Stimulated activated CD8-positive, alpha-beta memory T cell treated with anti-CD3 and anti-CD28 coated beads, Interleukin-12 subunit alpha, Interleukin-12 subunit beta, amount 100 ng/mL, for 1 hour (primary cell): ENCODE results near the gene AGRN.
"Not testable (repeated sequence)": the region's sequence is repeated elsewhere in the genome, so short reads cannot be mapped to it uniquely, and the experiment has no call there.

Source experiments
- DNase-seq: peaks from one replicate; pipeline ENCODE4 v3.0.0-alpha.2; 2020; ENCODE audit warnings: low read depth

AGRN gene

GRCh38 chr1:1053682-1054081 lies 33.8 kb downstream of the AGRN start:
- no peak for DNase-seq

GRCh38 chr1:1054099-1054700 lies 34.3 kb downstream of the AGRN start:
- DNase-seq, result no peak

- DNase-seq, result no peak
These were observed 35.1 kb downstream of the AGRN start for GRCh38 chr1:1054971-1055370.

- no peak for DNase-seq
These were observed 36.2 kb downstream of the AGRN start for GRCh38 chr1:1055841-1056736.

DNA sequence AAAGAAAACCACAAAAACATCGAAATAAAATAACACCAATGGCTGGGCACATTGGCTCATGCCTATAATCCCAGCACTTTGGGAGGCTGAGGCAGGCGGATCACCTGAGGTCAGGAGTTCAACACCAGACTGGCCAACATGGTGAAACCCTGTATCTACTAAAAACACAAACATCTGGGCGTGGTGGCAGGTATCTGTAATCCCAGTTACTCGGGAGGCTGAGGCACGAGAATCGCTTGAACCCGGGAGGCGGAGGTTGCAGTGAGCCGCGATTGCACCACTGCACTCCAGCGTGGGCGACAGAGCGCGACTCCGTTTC lies 37.8 kb downstream of the AGRN start:
- not testable (repeated sequence) for DNase-seq

- no peak for DNase-seq
These were observed 38.4 kb downstream of the AGRN start for GRCh38 chr1:1058088-1058905.

- no peak for DNase-seq
These were observed 39.1 kb downstream of the AGRN start for GRCh38 chr1:1058921-1059493.

- peak; percentile 86 for DNase-seq
These were observed 39.8 kb downstream of the AGRN start for GRCh38 chr1:1059494-1060280.

DNA sequence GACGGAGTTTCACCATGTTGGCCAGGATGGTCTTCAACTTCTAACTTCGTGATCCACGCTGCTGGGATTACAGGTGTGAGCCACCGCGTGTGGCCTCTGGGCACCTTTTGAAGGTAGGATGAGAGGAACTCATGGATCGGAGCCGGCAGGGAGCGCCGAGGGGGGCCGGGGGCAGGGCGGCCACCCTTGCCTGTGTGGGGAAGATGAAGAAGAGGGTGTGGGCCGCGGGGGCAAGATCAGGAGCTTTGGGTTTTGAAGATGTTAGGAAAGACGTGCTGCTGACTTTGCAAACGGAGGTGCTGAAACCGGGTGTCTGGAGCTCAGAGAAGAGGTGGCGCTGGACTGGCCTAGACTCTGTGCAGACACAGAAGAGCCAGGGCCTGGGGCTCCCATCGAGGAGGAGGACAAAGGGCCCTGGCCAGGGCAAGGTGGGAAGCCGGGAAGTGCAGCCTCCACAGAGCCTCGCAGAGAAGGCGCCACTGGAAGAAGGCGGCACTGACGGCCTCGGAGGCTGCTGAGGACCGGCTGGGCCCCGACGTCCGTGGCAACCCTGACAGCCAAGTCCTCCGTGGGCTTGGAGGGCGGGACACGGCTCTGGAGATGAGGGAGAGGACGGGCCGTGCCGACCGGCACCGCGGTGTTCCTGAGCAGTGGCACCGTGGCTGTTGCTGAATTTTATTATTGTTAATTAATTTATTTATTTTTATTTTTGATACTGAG lies 40.5 kb downstream of the AGRN start:
- DNase-seq, result no peak

GRCh38 chr1:1061682-1062345 lies 41.9 kb downstream of the AGRN start:
- DNase-seq, result no peak

DNA sequence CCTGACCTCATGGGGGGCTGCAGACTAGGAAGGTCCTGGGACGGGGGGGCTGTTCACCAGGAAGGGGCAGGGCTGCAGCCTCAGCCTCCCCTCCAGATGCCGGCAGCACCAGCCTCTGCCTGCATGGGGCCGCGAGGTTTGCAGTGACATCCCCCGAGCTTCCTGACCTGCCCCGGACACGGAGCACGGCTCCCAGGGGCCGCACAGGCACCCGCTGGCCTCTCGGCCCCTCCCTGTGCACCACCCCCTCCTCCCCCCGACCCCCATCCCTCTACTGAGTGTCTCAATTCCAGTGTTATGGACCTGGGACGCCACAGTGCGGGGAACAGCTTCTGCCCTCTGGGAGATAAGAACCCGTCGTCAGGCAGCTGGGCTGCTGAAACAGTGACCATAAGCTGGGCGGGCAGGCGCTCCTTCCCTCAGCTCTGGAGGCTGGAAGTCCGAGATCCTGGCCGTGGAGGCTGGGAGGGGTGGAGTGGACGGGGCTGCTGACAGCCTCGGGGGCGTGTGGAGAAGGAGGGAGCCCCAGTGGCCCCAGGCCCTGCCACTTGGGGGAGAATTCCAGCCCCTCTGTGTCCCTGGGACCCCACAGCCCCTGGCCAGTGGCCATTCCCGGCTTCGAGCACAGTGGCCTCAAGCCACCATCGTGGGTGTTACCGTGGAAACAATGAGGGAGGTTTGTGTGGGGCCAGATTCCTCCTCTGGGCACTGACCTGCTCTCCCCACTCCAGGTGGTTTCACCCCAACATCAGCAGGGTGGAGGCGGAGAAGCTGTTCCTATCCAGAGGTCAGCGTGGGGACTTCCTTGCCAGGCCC lies 42.6 kb downstream of the AGRN start:
- DNase-seq, result no peak

GRCh38 chr1:1063261-1063944 lies 43.5 kb downstream of the AGRN start:
- no peak for DNase-seq

DNA sequence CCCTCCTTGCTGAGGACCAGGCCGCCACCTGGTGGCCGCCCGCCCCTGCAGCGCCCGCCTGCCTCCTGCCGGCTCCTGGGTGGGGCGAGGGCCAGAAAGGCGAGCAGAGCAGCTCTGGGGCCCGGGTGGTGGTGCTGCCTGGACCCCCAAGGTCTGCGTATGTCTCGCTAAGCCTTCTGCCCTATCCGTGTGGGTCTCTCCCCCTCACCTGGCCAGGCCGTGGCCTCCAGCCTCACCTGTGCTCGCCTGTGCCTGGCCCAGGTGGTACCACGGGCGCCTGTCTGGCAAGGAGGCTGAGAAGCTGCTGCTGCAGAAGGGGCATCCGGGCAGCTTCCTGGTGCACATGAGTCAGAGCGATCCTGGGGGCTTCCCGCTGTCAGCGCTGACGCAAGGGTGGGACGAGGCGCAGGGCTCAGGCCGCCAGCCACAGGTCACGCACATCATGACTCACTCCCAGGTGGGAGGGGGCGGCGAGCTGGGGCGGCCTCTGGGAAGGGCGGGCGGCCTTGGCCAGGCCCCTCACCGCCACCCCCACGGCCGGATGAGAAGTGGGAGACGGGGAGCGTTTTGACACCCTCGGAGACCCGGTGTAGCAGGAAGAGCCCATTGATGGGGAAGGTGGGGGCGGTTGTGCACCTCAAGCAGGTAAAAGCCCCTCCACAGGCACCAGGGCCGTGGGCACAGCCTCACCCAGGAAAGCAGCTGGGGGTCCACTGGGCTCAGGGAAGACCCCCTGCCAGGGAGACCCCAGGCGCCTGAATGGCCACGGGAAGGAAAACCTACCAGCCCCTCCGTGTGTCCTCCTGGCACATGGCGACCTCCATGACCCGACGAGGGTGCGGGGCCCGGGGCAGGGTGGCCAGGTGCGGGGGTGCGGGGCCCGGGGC lies 44.3 kb downstream of the AGRN start:
- peak; percentile 78 for DNase-seq

GRCh38 chr1:1065265-1065939 lies 45.5 kb downstream of the AGRN start:
- no peak for DNase-seq

DNA sequence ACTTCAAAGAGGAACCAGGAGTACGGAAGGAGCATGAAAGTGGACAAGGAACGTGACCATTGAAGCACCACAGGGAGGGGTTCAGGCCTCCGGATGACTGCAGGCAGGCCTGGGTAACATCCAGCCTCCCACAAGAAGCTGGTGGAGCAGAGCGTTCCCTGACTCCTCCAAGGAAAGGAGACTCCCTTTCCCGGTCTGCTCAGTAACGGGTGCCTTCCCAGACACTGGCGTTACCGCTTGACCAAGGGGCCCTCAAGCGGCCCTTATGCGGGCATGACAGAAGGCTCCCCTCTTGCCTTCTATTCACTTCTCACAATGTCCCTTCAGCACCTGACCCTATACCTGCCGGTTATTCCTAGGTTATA lies 46.0 kb downstream of the AGRN start:
- DNase-seq, result not testable (repeated sequence)

DNA sequence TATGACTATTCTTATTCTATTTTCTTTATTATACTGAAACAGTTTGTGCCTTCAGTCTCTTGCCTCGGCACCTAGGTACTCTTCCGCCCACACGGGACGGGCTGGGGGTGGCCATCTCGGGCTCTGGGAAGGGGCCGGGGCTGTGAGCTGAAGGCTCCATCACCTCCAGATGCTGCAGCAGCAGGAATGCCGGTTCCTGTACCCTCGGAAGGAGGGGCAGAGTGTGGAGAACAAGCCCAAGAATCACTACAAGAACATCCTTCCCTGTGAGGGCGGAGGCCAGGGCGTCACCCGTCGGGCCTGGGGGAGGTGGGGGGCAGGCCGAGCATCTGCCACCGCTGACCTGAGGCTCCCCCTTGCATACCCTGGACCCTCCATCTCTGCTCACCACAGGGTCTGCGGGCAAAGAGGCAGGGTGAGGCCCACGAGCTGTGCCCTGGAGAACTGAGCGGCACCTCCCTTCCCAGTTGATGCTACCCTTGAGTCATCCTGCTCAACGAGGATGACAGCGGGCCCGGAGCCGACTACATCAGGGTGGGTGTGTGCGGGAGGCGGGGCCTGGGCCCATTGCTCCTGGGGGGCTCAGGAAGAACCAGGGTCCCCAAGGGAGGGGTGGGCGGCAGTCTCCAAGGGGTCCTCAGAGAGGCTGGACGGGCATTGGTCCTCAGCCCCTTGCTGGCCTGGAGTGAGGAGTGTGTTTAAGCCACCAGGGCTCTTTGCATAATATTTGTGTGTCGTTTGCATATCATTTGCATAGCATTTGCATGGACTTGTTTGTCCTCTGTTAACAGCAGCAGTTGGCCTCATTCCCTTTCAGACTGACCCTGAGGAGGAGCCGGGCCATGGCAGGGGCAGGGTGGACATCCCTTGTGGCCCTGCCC lies 46.7 kb downstream of the AGRN start:
- no peak for DNase-seq
